ENCODE data around the gene OR5I1.

The OR5I1 gene

GRCh38 chr11:55936300-55936699, at the start of gene OR5I1:
TSS of gene OR5I1 (minus strand) at chr11:55936400. CDS start at chr11:55936400, 0 bp downstream.
- DNase-seq (ENCODE audit: low read depth), result no peak
- no peak within 1 kb of the TSS for H3K4me3 ChIP-seq (ENCODE audit: low read length)
- no peak for TF ChIP-seq CTCF (conservative IDR thresholded peaks at IDR 0.05; ENCODE audit: low read length)

GRCh38 chr11:55970935-55971334, 34.7 kb upstream of the OR5I1 start:
- no peak overlapping the region for H3K4me3 ChIP-seq (ENCODE audit: low read length)
- no peak for DNase-seq (ENCODE audit: low read depth)
- TF ChIP-seq CTCF (conservative IDR thresholded peaks at IDR 0.05; ENCODE audit: low read length), result no peak

GRCh38 chr11:55969845-55970244, 33.6 kb upstream of the OR5I1 start, which contains the start of gene OR10AG1:
TSS of gene OR10AG1 (minus strand) at chr11:55969945. CDS start at chr11:55969907, 38 bp downstream.
- DNase-seq (ENCODE audit: low read depth), result no peak
- H3K4me3 ChIP-seq (ENCODE audit: low read length), result no peak within 1 kb of the TSS
- no peak for TF ChIP-seq CTCF (conservative IDR thresholded peaks at IDR 0.05; ENCODE audit: low read length)

- TF ChIP-seq CTCF (conservative IDR thresholded peaks at IDR 0.05; ENCODE audit: low read length), result no peak
- DNase-seq (ENCODE audit: low read depth), result no peak
- no peak overlapping the region for H3K4me3 ChIP-seq (ENCODE audit: low read length)
These were observed 31.7 kb upstream of the OR5I1 start for GRCh38 chr11:55967914-55968313.

- TF ChIP-seq CTCF (conservative IDR thresholded peaks at IDR 0.05; ENCODE audit: low read length), result no peak
- no peak for DNase-seq (ENCODE audit: low read depth)
- H3K4me3 ChIP-seq (ENCODE audit: low read length), result no peak overlapping the region
These were observed 30.2 kb upstream of the OR5I1 start for GRCh38 chr11:55966391-55966790.

GRCh38 chr11:55956521-55956920, 20.3 kb upstream of the OR5I1 start:
- DNase-seq (ENCODE audit: low read depth), result no peak
- no peak for TF ChIP-seq CTCF (conservative IDR thresholded peaks at IDR 0.05; ENCODE audit: low read length)
- H3K4me3 ChIP-seq (ENCODE audit: low read length), result no peak overlapping the region

GRCh38 chr11:55949330-55949729, 13.1 kb upstream of the OR5I1 start:
- H3K4me3 ChIP-seq (ENCODE audit: low read length), result no peak overlapping the region
- no peak for TF ChIP-seq CTCF (conservative IDR thresholded peaks at IDR 0.05; ENCODE audit: low read length)
- DNase-seq (ENCODE audit: low read depth), result no peak

Data from AG10803 (cell line).